Sigmoid colon (tissue), 7 donors: Measurements from ENCODE around the gene TENM3. TPM values are rescaled to one million over a fixed set of nuclear protein-coding genes. Genes with fewer than 3 reads are reported as not detected.

Experiments
- DNase-seq: peaks from one replicate; pipeline ENCODE4 v3.0.0-alpha.2; 2019
- H3K27ac ChIP-seq, 4 donors: fragments of 200-600 bp; sonication (generic); one replicate each; pipeline ENCODE4 v1.5.1; 2016 to 2019; ENCODE audit warnings: mild to moderate bottlenecking in 1 of 4
- H3K27me3 ChIP-seq, 3 donors: fragments of 200-600 bp; sonication (generic); one replicate each; pipeline ENCODE4 v1.5.1; 2019; ENCODE audit warnings: mild to moderate bottlenecking in 1 of 3
- H3K36me3 ChIP-seq, 4 donors: fragments of 200-600 bp; sonication (generic); one replicate each; pipeline ENCODE4 v1.5.1; 2016 to 2019
- H3K4me1 ChIP-seq, 4 donors: fragments of 200-600 bp; sonication (generic); one replicate each; pipeline ENCODE4 v1.5.1; 2017 to 2019
- H3K4me3 ChIP-seq, 4 donors: fragments of 200-600 bp; sonication (generic); one replicate each; pipeline ENCODE4 v1.5.1; 2017 to 2019; ENCODE audit warnings: mild to moderate bottlenecking in 2 of 4, moderate library complexity in 1 of 4
- H3K9me3 ChIP-seq, 4 donors: fragments of 200-600 bp in 3 of 4; sonication (generic) in 3 of 4; one replicate each; pipeline versions ENCODE4 v1.5.1 to v1.6.1; 2013 to 2019
- EP300 ChIP-seq, 4 donors: sonication (generic); formaldehyde crosslinking; IDR thresholded peaks; one replicate each; pipeline ENCODE4 v1.6.1; 2017; ENCODE audit warnings: antibody characterized with exemption in 4 of 4
- POLR2A ChIP-seq, 2 donors: fragments of 450-650 bp; IDR thresholded peaks; one replicate each; pipeline ENCODE4 v1.6.1; 2016; ENCODE audit warnings: antibody characterized with exemption in 2 of 2, mild to moderate bottlenecking in 2 of 2, moderate library complexity in 2 of 2
- POLR2AphosphoS5 ChIP-seq, 4 donors: sonication (generic); formaldehyde crosslinking; IDR thresholded peaks; one replicate each; pipeline ENCODE4 v1.6.1; 2017; ENCODE audit warnings: antibody characterized with exemption in 4 of 4
- WGBS, 2 donors: extraction: QIAGEN DNeasy Blood & Tissue Kit; methylation state at CpG; one replicate each; pipeline ENCODE4 v1.1.7; 2013; 5-methylcytosine and 5-hydroxymethylcytosine counted together
- intact Hi-C: fragments of 100-400 bp; cut with DNase I; formaldehyde crosslinking; loops from one replicate; pipeline ENCODE4 v1.15.1; 2023
- polyA plus RNA-seq, 3 donors: library from polyadenylated mRNA; stranded (reverse); fragments of 200-250 nt; gene quantifications; one replicate each; pipeline ENCODE4 v1.2.3, GENCODE V29; 2013
- total RNA-seq, 4 donors: library from RNA; depleted of rRNA; stranded (reverse); fragments of >200 nt; gene quantifications; one replicate each; pipeline ENCODE4 v1.1.0, GENCODE V29; 2016
- TF ChIP-seq, protein P1 (sequence below), 4 experiments: fragments of 450-650 bp in 3 of 4; fragments of 200-600 bp in 1 of 4; IDR thresholded peaks; one replicate each; pipeline ENCODE4 v1.5.1; 2016 to 2019; ENCODE audit warnings: antibody characterized with exemption in 4 of 4, mild to moderate bottlenecking in 3 of 4, moderate library complexity in 2 of 4
- donor health status: healthy with polysubstance abuse.
- donor health status: Bipolar disorder and iron deficiency.
- donor health status: healthy.

The TENM3 gene
- total and polyA plus RNA-seq, 7 donors = 0.60 to 82.3 (median 37.8) TPM; not detected in 1

DNA sequence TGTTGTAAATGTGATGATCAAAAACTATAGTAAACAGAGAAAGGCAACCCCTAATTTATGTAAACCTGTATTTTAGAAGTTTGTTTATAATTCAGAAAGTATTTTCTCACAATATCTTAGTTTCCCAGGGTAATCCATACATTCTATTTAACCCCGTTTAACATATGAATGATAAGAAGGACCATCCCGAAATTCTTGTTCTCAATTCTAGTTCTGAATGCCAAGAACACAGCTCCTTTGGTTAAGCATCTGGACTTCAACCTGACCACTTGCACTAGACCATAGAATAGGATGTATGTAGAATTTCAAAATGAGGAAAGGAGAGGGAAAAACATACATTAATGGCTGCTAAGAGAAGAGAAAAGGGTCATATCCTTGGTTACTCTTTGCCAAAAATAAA lies 227.0 kb downstream of the TENM3 start:
- 26 to 73% methylated on average over 2 of the region's 2 CpGs for WGBS, 2 donors
- no peak overlapping the region for H3K27ac ChIP-seq
- DNase-seq = no peak
- no peaks in the 10 kb centered on the region for H3K36me3 ChIP-seq
- intact Hi-C loops = no loop called here
- no peaks in the 10 kb centered on the region for H3K27me3 ChIP-seq
- TF ChIP-seq POLR2A (IDR thresholded peaks at IDR 0.05) (no peak), POLR2AphosphoS5 (IDR thresholded peaks at IDR 0.05) (no peak), EP300 (IDR thresholded peaks at IDR 0.05) (no peak)
- TF ChIP-seq, protein P1, sequence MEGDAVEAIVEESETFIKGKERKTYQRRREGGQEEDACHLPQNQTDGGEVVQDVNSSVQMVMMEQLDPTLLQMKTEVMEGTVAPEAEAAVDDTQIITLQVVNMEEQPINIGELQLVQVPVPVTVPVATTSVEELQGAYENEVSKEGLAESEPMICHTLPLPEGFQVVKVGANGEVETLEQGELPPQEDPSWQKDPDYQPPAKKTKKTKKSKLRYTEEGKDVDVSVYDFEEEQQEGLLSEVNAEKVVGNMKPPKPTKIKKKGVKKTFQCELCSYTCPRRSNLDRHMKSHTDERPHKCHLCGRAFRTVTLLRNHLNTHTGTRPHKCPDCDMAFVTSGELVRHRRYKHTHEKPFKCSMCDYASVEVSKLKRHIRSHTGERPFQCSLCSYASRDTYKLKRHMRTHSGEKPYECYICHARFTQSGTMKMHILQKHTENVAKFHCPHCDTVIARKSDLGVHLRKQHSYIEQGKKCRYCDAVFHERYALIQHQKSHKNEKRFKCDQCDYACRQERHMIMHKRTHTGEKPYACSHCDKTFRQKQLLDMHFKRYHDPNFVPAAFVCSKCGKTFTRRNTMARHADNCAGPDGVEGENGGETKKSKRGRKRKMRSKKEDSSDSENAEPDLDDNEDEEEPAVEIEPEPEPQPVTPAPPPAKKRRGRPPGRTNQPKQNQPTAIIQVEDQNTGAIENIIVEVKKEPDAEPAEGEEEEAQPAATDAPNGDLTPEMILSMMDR (IDR thresholded peaks at IDR 0.05) = no peak
- H3K4me1 ChIP-seq = no peaks in the 10 kb centered on the region
- peaks cover 0 to 6% (median 0%) of the 10 kb centered on the region in 4 donors for H3K9me3 ChIP-seq
- no peak overlapping the region for H3K4me3 ChIP-seq

DNA sequence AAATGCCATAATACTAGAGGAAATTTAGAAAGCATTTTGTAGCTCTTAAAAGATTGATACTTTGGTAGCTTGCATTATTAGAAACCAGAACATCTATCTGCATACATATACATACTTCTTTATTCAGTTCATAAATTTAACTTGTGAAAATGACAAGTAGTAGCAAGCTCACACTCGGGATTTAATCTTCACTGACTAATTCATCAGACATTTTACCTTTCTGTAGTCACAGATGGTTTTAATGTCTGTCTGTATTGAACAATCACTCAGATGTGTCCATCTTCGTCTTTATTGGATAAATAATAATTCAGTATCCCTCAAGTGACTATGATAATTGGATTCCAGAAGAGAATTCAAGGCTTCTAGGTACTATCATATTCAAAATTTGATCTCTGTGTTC lies 232.3 kb downstream of the TENM3 start:
- peaks cover 0 to 6% (median 0%) of the 10 kb centered on the region in 4 donors for H3K9me3 ChIP-seq
- intact Hi-C loops = no loop called here
- 57 to 81% methylated on average over 2 of the region's 2 CpGs for WGBS, 2 donors
- no peaks in the 10 kb centered on the region for H3K36me3 ChIP-seq
- peaks cover 0 to 8% (median 2%) of the 10 kb centered on the region in 4 donors for H3K4me1 ChIP-seq
- no peak for DNase-seq
- TF ChIP-seq EP300 (IDR thresholded peaks at IDR 0.05) (no peak), POLR2AphosphoS5 (IDR thresholded peaks at IDR 0.05) (no peak), POLR2A (IDR thresholded peaks at IDR 0.05) (no peak)
- TF ChIP-seq, protein P1 (IDR thresholded peaks at IDR 0.05) = no peak
- no peak overlapping the region for H3K27ac ChIP-seq
- no peak overlapping the region for H3K4me3 ChIP-seq
- H3K27me3 ChIP-seq = no peaks in the 10 kb centered on the region

DNA sequence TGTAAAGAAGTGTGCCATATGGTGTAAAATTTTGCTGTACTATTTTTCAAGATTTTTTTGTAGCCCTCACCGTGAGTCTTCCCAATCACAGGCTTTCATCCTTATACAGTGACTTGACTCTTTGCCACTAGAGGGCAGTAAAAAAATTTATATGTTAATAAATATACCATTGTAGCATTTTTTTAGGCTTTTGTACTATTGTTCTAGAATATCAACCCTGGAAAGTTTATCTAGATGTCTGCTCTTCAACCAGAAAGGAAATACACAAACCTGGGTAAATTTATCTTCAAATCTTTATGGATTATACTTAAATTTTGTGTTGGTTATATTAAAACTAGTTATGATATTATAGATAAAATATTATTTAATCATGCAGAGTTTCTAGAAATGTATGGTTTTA lies 235.3 kb downstream of the TENM3 start:
- H3K4me1 ChIP-seq = peaks cover 0 to 15% (median 2%) of the 10 kb centered on the region in 4 donors
- no peaks in the 10 kb centered on the region for H3K36me3 ChIP-seq
- intact Hi-C loops = loop anchor here (2.0 kb wide), 1 partner anchor 328 kb away; no protein-coding TSS in a partner anchor
- no peaks in the 10 kb centered on the region for H3K9me3 ChIP-seq
- no peak overlapping the region for H3K27ac ChIP-seq
- no peak overlapping the region for H3K4me3 ChIP-seq
- no peaks in the 10 kb centered on the region for H3K27me3 ChIP-seq
- no peak for TF ChIP-seq POLR2A (IDR thresholded peaks at IDR 0.05)
- TF ChIP-seq, protein P1 (IDR thresholded peaks at IDR 0.05) = peak in 3 of 4 experiments; percentile 41 to 62 (median 44)
- no peak for DNase-seq
- WGBS, 2 donors = 1 to 2% methylated on average over 1 of the region's 1 CpG

DNA sequence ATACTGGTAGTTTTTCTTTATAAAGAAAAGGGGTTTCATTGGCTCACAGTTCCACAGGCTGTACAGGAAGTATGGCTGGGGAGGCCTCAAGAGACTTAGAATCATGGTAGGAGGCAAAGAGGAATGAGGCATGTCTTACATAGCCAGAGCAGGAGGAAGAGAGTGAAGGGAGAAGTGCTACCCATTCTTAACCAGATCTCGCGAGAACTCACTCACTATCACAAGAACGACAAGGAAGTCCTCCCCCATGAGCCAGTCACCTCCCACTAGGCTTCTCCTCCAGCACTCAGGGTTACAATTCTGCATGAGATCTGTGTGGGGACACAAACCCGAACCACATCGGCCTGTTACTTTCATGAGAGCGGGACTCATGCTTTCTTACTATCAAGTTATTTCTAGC lies 240.5 kb downstream of the TENM3 start:
- Histone ChIP-seq H3K36me3 (no peaks in the 10 kb centered on the region), H3K4me1 (peaks cover 0 to 19% (median 4%) of the 10 kb centered on the region in 4 donors), H3K9me3 (no peaks in the 10 kb centered on the region), H3K27ac (no peak overlapping the region), H3K4me3 (no peak overlapping the region), H3K27me3 (no peaks in the 10 kb centered on the region)
- 94 to 95% methylated on average over 6 of the region's 6 CpGs for WGBS, 2 donors
- TF ChIP-seq POLR2AphosphoS5 (IDR thresholded peaks at IDR 0.05) (no peak), EP300 (IDR thresholded peaks at IDR 0.05) (no peak), POLR2A (IDR thresholded peaks at IDR 0.05) (no peak)
- TF ChIP-seq, protein P1 (IDR thresholded peaks at IDR 0.05) = no peak
- DNase-seq = no peak
- intact Hi-C loops = no loop called here

DNA sequence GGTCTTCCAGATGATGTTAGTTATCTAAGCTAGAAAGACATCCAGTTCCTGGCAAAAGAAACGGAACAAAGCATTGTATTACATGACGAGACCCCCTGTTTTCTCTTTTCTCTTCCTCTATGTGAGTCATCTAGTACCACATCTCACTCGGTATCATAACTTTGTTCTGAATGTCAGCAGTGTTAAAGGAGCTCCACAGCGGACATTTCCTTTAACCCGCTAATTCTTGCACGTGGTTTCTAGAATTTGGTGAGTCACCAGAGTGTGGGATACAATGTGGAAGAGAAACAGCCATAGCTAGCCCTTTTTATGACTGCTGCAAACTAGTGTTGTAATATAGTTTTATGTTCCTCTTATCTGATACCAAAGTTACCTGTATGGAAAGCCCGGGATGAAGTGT lies 243.7 kb downstream of the TENM3 start:
- intact Hi-C loops = loop anchor here (5.0 kb wide), 1 partner anchor 65 kb away; no protein-coding TSS in a partner anchor

More for the DNA sequence above, 243.7 kb downstream of the TENM3 start:
- no peaks in the 10 kb centered on the region for H3K9me3 ChIP-seq
- TF ChIP-seq POLR2A (IDR thresholded peaks at IDR 0.05) (no peak), EP300 (IDR thresholded peaks at IDR 0.05) (no peak), POLR2AphosphoS5 (IDR thresholded peaks at IDR 0.05) (no peak)
- TF ChIP-seq, protein P1 (IDR thresholded peaks at IDR 0.05) = no peak
- 48 to 74% methylated on average over 7 of the region's 7 CpGs for WGBS, 2 donors
- no peak overlapping the region for H3K4me3 ChIP-seq
- no peak for DNase-seq
- H3K4me1 ChIP-seq = peaks cover 0 to 31% (median 8%) of the 10 kb centered on the region in 4 donors
- no peaks in the 10 kb centered on the region for H3K36me3 ChIP-seq
- no peak overlapping the region for H3K27ac ChIP-seq
- H3K27me3 ChIP-seq = no peaks in the 10 kb centered on the region
